Body of pancreas (tissue), 4 donors: ENCODE results near the gene SLC41A3. TPM values are rescaled to one million over a fixed set of nuclear protein-coding genes. Genes with fewer than 3 reads are reported as not detected.

Experiments used
- ATAC-seq: fragments of 150-250 bp; one replicate; pipeline ENCODE4 v1.9.1; 2016
- DNase-seq, 4 donors: peaks; one replicate each; pipeline ENCODE4 v3.0.0-alpha.2; 2019
- H3K27ac ChIP-seq, 4 donors: fragments of 200-600 bp; sonication (generic); 1 replicate in 3 of 4; 2 replicates in 1 of 4; pipeline versions ENCODE4 v1.5.1 to v1.6.1; 2016 to 2019; ENCODE audit warnings: mild to moderate bottlenecking in 1 of 4, mixed read lengths in 1 of 4, moderate library complexity in 1 of 4
- H3K27me3 ChIP-seq, 2 donors: fragments of 200-600 bp; sonication (generic); one replicate each; pipeline ENCODE4 v1.6.0; 2016; ENCODE audit warnings: mild to moderate bottlenecking in 1 of 2
- H3K36me3 ChIP-seq, 2 donors: fragments of 200-600 bp; sonication (generic); replicated peaks in 1 of 2; 2 replicates each; pipeline ENCODE4 v1.5.1; 2016; ENCODE audit warnings: low read depth in 2 of 2; ENCODE audit not compliant: insufficient read depth in 1 of 2
- H3K4me1 ChIP-seq: fragments of 200-600 bp; sonication (generic); one replicate; pipeline ENCODE4 v1.6.0; 2016
- H3K4me3 ChIP-seq, 2 donors: fragments of 200-600 bp; sonication (generic); 1 replicate in 1 of 2; 2 replicates in 1 of 2; pipeline ENCODE4 v1.5.1; 2016 to 2019
- H3K9me3 ChIP-seq, 3 donors: fragments of 200-600 bp; sonication (generic); 1 replicate in 2 of 3; 2 replicates in 1 of 3; pipeline ENCODE4 v1.5.1; 2016
- CTCF ChIP-seq, 7 experiments: fragments of 450-650 bp in 4 of 7; fragments of 200-600 bp in 3 of 7; sonication (generic) in 3 of 7; IDR thresholded peaks; one replicate each; pipeline ENCODE4 v1.5.1; 2016 to 2019; ENCODE audit warnings: antibody characterized with exemption in 7 of 7
- POLR2A ChIP-seq, 3 donors: fragments of 450-650 bp; IDR thresholded peaks; one replicate each; pipeline ENCODE4 v1.6.1; 2016; ENCODE audit warnings: antibody characterized with exemption in 3 of 3, mild to moderate bottlenecking in 2 of 3
- WGBS, 2 donors: methylation state at CpG; one replicate each; pipeline ENCODE4 v1.1.5; 2017; 5-methylcytosine and 5-hydroxymethylcytosine counted together
- intact Hi-C: fragments of 100-400 bp; cut with DNase I; formaldehyde crosslinking; loops from one replicate; pipeline ENCODE4 v1.15.1; 2023
- total RNA-seq, 2 donors: library from RNA; depleted of rRNA; stranded (reverse); fragments of >200 nt; gene quantifications; one replicate each; pipeline ENCODE4 v1.1.0, GENCODE V29; 2016

Gene SLC41A3
- total RNA-seq, 2 donors from 2014 or later = 27.4 to 41.0 TPM

DNA sequence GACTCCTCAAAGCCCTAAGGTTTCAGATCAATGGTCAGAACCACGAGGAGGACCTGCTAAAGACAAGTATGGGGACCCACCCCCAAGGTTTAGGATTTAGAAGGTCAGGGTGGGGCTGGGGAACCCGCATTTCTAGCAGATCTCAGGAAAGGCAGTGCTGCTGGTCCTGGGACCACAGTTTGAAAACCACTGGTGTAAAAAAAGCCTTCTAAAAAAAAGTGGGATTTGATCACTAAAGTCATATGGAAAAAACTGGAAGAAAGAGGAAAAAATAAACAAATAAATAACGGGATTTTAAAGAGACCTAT, 832 bp downstream of the SLC41A3 start:
- intact Hi-C loops = no loop called here
- H3K9me3 ChIP-seq = no peaks in the 10 kb centered on the region

DNA sequence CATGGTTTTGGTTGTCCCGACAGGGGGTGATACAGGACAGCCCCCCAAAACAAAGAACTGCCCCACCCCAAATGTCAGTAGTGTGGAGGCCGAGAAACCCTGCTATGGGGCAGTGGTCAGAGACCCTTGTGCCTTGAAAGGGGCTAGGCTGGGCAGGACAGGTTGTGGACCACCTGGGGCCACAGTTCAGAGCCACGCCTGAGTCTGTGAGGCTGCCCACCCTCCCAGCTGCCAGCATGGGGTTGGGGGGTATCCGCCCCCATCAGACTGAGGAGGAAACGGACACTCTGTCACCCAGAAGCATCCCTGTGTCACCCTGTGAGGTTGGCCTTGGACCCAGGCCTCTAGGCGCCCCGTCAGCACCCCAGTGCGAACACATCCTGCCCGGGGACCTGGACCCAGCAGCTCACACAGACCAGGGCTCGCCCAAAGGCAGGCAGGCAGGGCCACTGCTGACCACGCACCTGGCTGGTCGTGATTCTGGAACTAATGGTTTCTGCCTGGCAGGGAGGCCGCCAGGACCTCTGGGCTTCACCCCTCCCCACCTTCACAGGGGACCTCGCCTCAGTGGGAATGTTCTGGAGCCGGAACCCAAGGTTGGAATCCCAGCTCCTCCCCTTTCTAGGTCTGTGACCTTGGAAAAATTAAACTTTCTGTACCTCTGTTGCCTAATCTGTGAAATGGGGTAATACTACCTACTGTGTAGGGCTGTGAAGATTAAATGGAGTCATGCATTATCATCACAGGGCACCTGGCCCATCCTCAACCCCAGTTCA, 1.4 kb downstream of the SLC41A3 start:
- intact Hi-C loops = no loop called here
- no peak for DNase-seq

More for the DNA sequence above, 832 bp downstream of the SLC41A3 start:
- no peaks in the 10 kb centered on the region for H3K36me3 ChIP-seq
- no peaks in the 10 kb centered on the region for H3K27me3 ChIP-seq
- peak overlapping the region; percentile 79 to 84 for H3K4me3 ChIP-seq
- TF ChIP-seq CTCF (IDR thresholded peaks at IDR 0.05) = no peak
- DNase-seq (no peak), ATAC-seq (no peak)
- peak overlapping the region in 3 of 4 donors; percentile 87 to 93 (median 92) for H3K27ac ChIP-seq
- 26 to 36% methylated on average over 3 of the region's 3 CpGs for WGBS, 2 donors
- peaks cover 16% of the 10 kb centered on the region for H3K4me1 ChIP-seq

DNA sequence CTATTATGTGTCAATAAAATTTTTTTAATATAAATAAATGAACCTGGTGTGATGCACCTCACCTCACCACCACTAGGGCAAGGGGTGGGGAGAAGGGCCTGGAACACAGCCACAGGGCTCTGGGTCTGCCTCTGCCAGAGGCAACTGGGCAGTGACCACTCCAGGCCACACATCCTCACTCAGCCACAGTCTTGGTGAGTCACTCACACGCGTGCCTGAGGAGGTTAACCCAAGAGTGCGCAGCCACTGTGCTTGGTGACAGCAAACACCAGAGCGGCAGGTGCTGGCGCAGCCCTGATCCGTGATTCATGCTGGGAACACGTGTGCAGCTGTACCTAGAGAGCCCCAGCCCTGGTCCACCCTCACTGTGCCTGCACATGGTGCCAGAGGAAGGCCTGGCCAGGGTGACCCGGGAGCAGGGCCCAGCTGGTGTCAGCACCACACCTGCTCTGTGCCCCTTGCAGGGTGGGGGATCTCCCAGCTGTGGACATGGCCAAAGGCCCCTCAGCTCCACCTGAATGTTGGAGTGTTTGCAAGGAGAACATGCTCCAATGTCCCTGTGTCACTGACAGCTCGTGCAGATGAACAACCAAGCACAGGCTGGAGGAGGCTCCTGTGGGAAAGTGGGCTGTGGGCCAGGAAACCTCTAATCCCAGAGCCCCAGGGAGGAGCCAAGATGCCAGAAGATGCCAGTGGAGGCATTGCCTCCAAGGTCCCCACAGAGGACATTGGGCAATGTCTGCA, 2.1 kb downstream of the SLC41A3 start:
- no peak for ATAC-seq
- Histone ChIP-seq H3K9me3 (no peaks in the 10 kb centered on the region), H3K4me1 (peaks cover 16% of the 10 kb centered on the region), H3K36me3 (no peaks in the 10 kb centered on the region), H3K4me3 (no peak overlapping the region), H3K27ac (no peak overlapping the region), H3K27me3 (no peaks in the 10 kb centered on the region)
- 50 to 84% methylated on average over 2 to 9 of the region's 9 CpGs for WGBS, 2 donors
- intact Hi-C loops = no loop called here
- TF ChIP-seq CTCF (IDR thresholded peaks at IDR 0.05) (peak in 6 of 7 experiments; percentile 9 to 31 (median 18)), POLR2A (IDR thresholded peaks at IDR 0.05) (no peak)
- peak in 3 of 4 donors; percentile 17 to 55 (median 37) for DNase-seq

More for the DNA sequence above, 1.4 kb downstream of the SLC41A3 start:
- Histone ChIP-seq H3K4me3 (no peak overlapping the region), H3K27ac (peak overlapping the region in 1 of 4 donors; percentile 87), H3K27me3 (no peaks in the 10 kb centered on the region), H3K4me1 (peaks cover 16% of the 10 kb centered on the region), H3K9me3 (no peaks in the 10 kb centered on the region), H3K36me3 (no peaks in the 10 kb centered on the region)
- ATAC-seq = no peak
- no peak for TF ChIP-seq CTCF (IDR thresholded peaks at IDR 0.05)
- no peak for TF ChIP-seq POLR2A (IDR thresholded peaks at IDR 0.05)
- WGBS, 2 donors = 88 to 92% methylated on average over 8 to 10 of the region's 15 CpGs

DNA sequence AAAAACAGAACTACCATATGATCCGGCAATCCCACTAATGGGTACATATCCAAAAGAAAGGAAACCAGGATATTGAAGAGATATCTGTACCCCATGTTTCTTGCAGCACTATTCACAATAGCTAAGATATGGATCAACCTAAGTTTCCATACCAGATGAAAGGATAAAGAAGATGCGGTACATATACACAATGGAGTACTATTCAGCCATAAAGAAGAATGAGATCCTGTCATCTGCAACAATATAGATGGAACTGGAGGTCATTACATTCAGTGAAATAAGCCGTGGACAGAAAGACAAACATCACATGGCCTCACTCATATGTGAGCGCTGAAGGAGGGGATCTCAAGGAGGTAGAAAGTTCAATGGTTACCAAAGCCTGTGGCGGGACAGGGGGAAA, 3.0 kb downstream of the SLC41A3 start:
- no peak for DNase-seq
- no peaks in the 10 kb centered on the region for H3K9me3 ChIP-seq
- peaks cover 16% of the 10 kb centered on the region for H3K4me1 ChIP-seq
- H3K4me3 ChIP-seq = no peak overlapping the region
- no peaks in the 10 kb centered on the region for H3K27me3 ChIP-seq
- TF ChIP-seq POLR2A (IDR thresholded peaks at IDR 0.05) = no peak
- no peak for TF ChIP-seq CTCF (IDR thresholded peaks at IDR 0.05)
- H3K27ac ChIP-seq = no peak overlapping the region
- no peaks in the 10 kb centered on the region for H3K36me3 ChIP-seq
- no peak for ATAC-seq
- 87 to 89% methylated on average over 5 of the region's 5 CpGs for WGBS, 2 donors
- intact Hi-C loops = no loop called here
